T follicular helper cell (primary cell): Measurements from ENCODE around the gene MICA.

Source experiments
- DNase-seq: peaks from one replicate; pipeline ENCODE4 v3.0.0-alpha.2; 2020; ENCODE audit warnings: low read depth

Gene MICA

GRCh38 chr6:31460361-31461025 is 57.1 kb downstream of the MICA start:
- DNase-seq: no peak

DNA sequence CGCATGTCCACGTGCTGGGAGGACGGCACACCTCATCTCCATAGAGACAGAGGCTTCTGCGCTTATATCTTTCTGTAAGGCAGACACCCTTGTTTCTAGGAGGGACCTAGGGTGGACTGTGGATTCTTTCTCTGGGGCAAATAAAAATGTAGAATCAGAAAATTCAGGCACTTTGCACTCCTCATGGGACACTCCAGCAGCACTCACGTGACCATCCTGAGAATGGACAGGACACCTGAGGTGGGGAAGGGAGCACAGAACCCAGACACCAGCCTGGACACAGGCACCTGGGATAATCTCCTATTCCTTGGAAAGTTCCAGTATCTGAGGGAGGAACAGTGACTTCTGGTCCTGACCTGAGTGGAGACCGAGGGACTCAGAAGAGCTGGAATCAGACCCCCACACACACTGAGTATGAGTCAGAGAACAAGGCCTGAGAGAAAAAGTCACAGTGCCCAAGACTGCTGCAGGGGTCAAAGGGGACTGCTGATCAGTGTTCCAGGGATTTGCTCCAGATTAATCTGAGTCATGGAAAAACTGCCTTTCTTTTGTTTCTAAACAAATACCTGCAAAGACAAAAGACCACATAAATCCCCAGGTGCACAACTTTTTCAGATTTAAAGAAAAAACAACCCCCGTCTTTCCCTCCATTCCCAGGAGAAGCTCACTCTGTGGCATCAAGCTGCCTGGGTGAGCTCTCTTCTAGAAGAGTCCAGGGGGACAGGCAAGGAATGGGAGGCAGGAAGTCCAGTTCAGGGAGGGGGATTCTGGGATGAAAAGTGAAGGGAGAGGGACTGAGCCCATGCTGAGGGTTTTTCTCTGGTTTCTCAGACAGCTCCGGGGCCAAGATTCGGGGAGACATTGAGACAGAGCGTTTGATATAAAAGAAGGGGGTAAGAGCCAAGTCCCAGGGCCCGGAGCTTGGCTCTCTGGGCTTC is 58.9 kb downstream of the MICA start:
- DNase-seq: no peak

GRCh38 chr6:31462964-31463870 is 59.8 kb downstream of the MICA start:
- DNase-seq: peak; percentile 89

DNA sequence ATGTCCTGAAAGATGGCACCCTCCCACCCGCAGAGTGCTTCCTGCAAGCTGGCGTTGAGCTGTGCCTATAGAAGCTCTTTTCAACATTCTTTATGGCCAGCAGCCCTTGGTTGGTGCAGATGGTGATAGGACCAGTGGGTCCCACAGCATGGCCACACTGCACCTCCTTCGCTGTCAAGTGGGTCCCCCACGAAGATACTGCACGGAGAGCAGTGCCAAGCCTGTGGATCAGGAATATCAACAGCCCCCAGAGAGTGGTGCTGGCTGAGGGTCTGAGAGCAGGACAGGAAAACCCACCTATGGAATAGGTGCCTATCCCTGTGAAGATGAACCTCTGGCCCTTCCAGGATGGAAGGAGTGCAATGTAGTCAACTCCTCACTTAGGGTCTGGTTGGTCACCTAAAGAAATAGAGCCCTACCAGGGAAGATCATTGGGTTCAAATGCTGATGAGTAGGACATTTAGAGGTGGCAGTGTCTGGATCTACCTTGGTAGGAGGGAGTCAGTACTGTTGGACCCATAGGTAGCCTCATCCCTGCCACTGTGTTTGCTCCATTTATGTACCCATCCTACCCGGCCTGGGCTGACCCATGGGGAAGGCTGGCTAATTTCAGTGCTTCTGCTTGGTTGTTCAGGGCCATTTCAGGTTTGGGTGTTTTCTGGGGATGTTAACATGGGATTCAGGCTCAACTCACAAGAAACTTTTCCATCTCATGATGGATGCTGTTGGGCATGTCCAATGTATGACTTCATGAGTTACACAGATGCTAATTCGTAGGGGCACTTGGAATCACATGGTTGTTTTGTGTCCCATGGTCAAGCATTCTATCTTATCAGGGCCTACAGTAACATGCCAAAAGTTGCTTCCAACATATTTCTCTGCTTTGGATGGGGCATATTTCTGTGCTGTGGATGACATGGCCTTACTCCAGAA is 61.1 kb downstream of the MICA start:
- no peak for DNase-seq
